ENCODE results near the gene TMEM14C. TPM values are rescaled to one million over a fixed set of nuclear protein-coding genes. Genes with fewer than 3 reads are reported as not detected.
"Not testable (repeated sequence)": the region's sequence is repeated elsewhere in the genome, so short reads cannot be mapped to it uniquely, and the experiment has no call there.

TMEM14C gene
- total RNA-seq, 1 donor from 2014 or later: 198 TPM

DNA sequence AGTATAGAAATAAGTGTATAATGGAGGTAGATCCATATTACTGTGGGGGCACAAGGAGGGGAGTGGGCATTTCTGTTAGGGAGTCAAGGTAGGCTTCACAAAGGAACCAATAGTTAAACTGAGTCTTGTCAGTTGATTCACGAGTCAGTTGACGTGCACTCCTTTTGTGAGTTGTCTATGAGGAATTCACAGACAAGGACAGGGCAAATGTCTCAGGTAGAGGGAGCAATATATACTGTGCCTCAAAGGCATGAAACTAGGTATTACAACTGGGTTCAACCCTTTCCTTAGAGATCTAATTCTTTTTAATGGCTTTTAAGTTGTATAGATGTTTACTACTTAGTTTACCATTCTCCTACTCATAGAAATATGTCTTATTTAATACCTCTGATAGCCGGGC lies 11.0 kb downstream of the TMEM14C start:
- TF ChIP-seq, protein P1, sequence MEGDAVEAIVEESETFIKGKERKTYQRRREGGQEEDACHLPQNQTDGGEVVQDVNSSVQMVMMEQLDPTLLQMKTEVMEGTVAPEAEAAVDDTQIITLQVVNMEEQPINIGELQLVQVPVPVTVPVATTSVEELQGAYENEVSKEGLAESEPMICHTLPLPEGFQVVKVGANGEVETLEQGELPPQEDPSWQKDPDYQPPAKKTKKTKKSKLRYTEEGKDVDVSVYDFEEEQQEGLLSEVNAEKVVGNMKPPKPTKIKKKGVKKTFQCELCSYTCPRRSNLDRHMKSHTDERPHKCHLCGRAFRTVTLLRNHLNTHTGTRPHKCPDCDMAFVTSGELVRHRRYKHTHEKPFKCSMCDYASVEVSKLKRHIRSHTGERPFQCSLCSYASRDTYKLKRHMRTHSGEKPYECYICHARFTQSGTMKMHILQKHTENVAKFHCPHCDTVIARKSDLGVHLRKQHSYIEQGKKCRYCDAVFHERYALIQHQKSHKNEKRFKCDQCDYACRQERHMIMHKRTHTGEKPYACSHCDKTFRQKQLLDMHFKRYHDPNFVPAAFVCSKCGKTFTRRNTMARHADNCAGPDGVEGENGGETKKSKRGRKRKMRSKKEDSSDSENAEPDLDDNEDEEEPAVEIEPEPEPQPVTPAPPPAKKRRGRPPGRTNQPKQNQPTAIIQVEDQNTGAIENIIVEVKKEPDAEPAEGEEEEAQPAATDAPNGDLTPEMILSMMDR (conservative IDR thresholded peaks at IDR 0.05; ENCODE audit: low read depth, low read length): no peak
- DNase-seq (ENCODE audit: low read depth): no peak
- no peak overlapping the region for H3K4me3 ChIP-seq (ENCODE audit: low read depth, low read length)

DNA sequence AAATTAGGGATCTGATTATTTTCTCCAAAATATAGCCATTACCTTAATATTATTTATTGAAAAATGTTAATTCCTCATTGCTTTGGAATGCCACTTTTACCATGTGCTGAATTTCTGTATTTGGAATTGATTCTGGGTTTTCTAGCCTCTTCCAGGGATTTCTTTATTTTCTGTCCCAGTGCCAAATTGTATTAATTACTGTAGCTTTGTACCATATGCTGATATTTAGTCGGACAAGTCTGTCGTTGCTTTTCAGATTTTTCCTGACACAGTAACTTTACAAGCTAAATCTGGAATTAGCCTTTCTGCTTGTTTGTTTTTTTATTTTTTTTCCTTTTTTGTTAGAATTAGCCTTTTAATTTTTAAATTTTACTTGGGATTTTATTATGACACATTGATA lies 13.9 kb downstream of the TMEM14C start:
- no peak for DNase-seq (ENCODE audit: low read depth)
- TF ChIP-seq, protein P1 (conservative IDR thresholded peaks at IDR 0.05; ENCODE audit: low read depth, low read length): no peak
- H3K4me3 ChIP-seq (ENCODE audit: low read depth, low read length): no peak overlapping the region

DNA sequence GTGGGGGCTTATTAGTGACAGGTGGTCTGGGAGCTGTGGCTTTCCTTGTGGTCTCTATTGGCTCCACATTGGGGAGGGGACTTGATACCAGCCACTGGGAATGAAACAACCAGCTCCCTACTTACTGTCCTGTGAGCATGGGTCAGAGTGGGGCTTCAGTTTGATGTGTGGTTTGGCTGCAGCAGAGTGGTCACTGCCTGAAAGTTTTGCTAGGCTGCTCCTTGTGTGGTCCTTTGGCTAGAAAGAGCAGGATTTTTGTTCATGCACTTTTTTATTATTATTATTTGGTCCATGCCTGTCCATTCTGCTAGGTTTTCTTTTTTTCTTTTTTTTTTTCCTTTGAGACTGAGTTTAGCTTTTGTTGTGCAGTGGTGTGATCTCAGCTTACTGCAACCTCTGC lies 17.2 kb downstream of the TMEM14C start:
- TF ChIP-seq, protein P1 (conservative IDR thresholded peaks at IDR 0.05; ENCODE audit: low read depth, low read length): no peak

GRCh38 chr6:10741643-10742042 lies 18.8 kb downstream of the TMEM14C start:
- H3K4me3 ChIP-seq (ENCODE audit: low read depth, low read length); DNase-seq (ENCODE audit: low read depth): not testable (repeated sequence)

More for the DNA sequence above, 17.2 kb downstream of the TMEM14C start:
- no peak for DNase-seq (ENCODE audit: low read depth)
- H3K4me3 ChIP-seq (ENCODE audit: low read depth, low read length): no peak overlapping the region

DNA sequence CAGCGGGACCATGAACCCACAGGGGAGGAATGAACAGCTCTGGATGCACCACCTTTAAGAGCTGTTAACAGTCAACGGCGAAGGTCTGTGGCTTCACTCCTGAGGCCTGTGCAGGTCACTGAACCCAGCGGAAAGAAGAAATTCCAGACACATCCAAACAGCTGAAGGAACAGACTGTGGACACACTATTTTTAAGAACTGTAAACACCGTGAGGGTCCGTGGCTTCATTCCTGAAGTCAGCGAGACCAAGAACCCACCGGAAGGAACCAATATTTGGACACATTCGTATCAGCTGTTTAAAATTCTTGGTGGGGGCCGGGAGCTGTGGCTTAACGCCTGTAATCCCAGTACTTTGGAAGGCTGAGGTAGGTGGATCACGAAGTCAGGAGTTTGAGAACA lies 19.4 kb downstream of the TMEM14C start:
- no peak overlapping the region for H3K4me3 ChIP-seq (ENCODE audit: low read depth, low read length)
- TF ChIP-seq, protein P1 (conservative IDR thresholded peaks at IDR 0.05; ENCODE audit: low read depth, low read length): no peak
- no peak for DNase-seq (ENCODE audit: low read depth)

- H3K4me3 ChIP-seq (ENCODE audit: low read depth, low read length): no peak overlapping the region
- no peak for DNase-seq (ENCODE audit: low read depth)
- TF ChIP-seq, protein P1 (conservative IDR thresholded peaks at IDR 0.05; ENCODE audit: low read depth, low read length): no peak
These were observed 20.6 kb downstream of the TMEM14C start for GRCh38 chr6:10743515-10743914.

DNA sequence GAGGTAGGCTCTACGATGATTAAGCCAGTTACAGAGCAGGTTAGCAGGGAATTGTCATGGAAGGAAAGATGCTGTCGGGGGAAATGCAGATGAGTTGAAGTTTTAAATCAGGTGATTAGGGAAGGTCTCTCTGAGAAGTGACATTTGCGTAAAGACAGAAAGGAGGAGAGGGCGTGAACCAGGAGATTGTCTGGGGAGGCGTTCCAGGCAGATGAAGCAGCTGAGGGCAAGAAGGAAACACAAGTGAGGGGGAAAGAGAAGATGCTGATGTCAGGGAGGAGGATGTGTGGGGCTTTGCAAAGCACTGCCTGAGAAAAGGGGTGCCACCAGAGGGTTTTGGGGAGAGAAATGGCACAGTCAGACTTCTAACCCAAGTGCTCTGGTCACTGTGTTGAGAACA lies 22.2 kb downstream of the TMEM14C start:
- no peak overlapping the region for H3K4me3 ChIP-seq (ENCODE audit: low read depth, low read length)
- TF ChIP-seq, protein P1 (conservative IDR thresholded peaks at IDR 0.05; ENCODE audit: low read depth, low read length): no peak
- DNase-seq (ENCODE audit: low read depth): no peak

DNA sequence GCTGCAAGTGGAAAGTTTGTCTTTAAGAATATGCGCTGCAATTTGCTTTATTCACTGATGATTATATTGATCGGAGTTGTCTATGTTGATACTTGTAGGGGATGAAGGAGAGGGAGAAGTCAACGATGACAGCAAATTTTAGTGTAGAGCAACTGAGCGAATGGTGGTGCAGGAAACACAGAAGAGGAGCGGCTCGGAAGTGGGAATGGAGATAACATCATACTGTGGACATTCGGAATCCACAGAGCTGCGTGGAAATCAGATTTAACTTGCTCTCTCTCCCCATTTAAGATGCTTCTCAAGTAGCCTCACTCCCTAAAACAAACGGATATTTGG lies 24.0 kb downstream of the TMEM14C start:
- TF ChIP-seq, protein P1 (conservative IDR thresholded peaks at IDR 0.05; ENCODE audit: low read depth, low read length): no peak
- DNase-seq (ENCODE audit: low read depth): no peak
- peak overlapping the region; percentile 78 for H3K4me3 ChIP-seq (ENCODE audit: low read depth, low read length)
